SU-DHL-6 (cell line): Measurements from ENCODE around the gene SPARC.

Experiments
- H2AFZ ChIP-seq: fragments of 200-600 bp; sonication (generic); 2 replicates; pipeline ENCODE4 v1.6.1; 2014; ENCODE audit warnings: low read depth, mild to moderate bottlenecking, moderate library complexity, mixed read lengths, antibody characterized with exemption, low read length; ENCODE audit not compliant: severe bottlenecking
- H3F3A ChIP-seq: fragments of 200-600 bp; shearing (Covaris generic); 2 replicates; pipeline ENCODE4 v1.6.0; 2016; ENCODE audit warnings: antibody characterized with exemption, mild to moderate bottlenecking; ENCODE audit not compliant: insufficient read depth
- H3K27ac ChIP-seq: fragments of 200-600 bp; sonication (generic); 2 replicates; pipeline ENCODE4 v1.5.1; 2016; ENCODE audit warnings: low read depth, mild to moderate bottlenecking, low read length, moderate library complexity, mixed read lengths
- H3K27me3 ChIP-seq: fragments of 200-600 bp; sonication (generic), shearing (Covaris generic); 2 replicates; pipeline ENCODE4 v1.6.0; 2014; ENCODE audit warnings: mild to moderate bottlenecking, low read length
- H3K36me3 ChIP-seq: fragments of 200-600 bp; sonication (generic); 2 replicates; pipeline ENCODE4 v1.6.1; 2014; ENCODE audit warnings: mild to moderate bottlenecking, low read length, mixed read lengths
- H3K4me2 ChIP-seq: fragments of 300-600, 200-600 bp; shearing (Covaris generic), sonication (generic); 2 replicates; pipeline ENCODE4 v1.6.0; 2014; ENCODE audit warnings: low read length, low read depth, mild to moderate bottlenecking; ENCODE audit not compliant: poor library complexity, severe bottlenecking
- H3K4me3 ChIP-seq: fragments of 200-600 bp; sonication (generic); 2 replicates; pipeline ENCODE4 v1.5.1; 2014; ENCODE audit warnings: antibody characterized with exemption, low read length, mild to moderate bottlenecking, mixed read lengths; ENCODE audit not compliant: insufficient read depth, poor library complexity, severe bottlenecking
- H3K79me2 ChIP-seq: fragments of 200-600 bp; sonication (generic); 2 replicates; pipeline ENCODE4 v1.6.1; 2014; ENCODE audit warnings: mild to moderate bottlenecking, low read length, moderate library complexity; ENCODE audit not compliant: insufficient read depth
- H3K9ac ChIP-seq: fragments of 200-600 bp; sonication (generic); 2 replicates; pipeline ENCODE4 v1.7.0; 2014; ENCODE audit warnings: mild to moderate bottlenecking, low read length
- H3K9me2 ChIP-seq: fragments of 200-600 bp; sonication (generic); replicated peaks from 2 replicates; pipeline ENCODE4 v1.6.1; 2014; ENCODE audit warnings: low read length; ENCODE audit not compliant: insufficient read depth
- H3K9me3 ChIP-seq: fragments of 200-600 bp; sonication (generic); 2 replicates; pipeline ENCODE4 v1.6.1; 2014; ENCODE audit warnings: low read length, mixed read lengths; ENCODE audit not compliant: insufficient read depth
- H4K20me1 ChIP-seq: fragments of 200-600 bp; sonication (generic); 2 replicates; pipeline ENCODE4 v1.6.1; 2014; ENCODE audit warnings: low read depth, mild to moderate bottlenecking, antibody characterized with exemption, low read length, moderate library complexity, mixed read lengths
- EZH2phosphoT487 ChIP-seq: fragments of 200-600 bp; sonication (generic), shearing (Covaris generic); conservative IDR thresholded peaks from 2 replicates; pipeline ENCODE4 v1.6.1; 2018; ENCODE audit warnings: mild to moderate bottlenecking, antibody characterized with exemption, low read length, moderate library complexity, mixed read lengths
- TF ChIP-seq, protein P1 (sequence below): fragments of 200-600 bp; sonication (generic); IDR thresholded peaks from one replicate; pipeline ENCODE4 v1.5.1; 2017; ENCODE audit warnings: antibody characterized with exemption, mild to moderate bottlenecking, low read length, moderate library complexity; ENCODE audit not compliant: insufficient read depth, poor library complexity, severe bottlenecking

Gene SPARC

DNA sequence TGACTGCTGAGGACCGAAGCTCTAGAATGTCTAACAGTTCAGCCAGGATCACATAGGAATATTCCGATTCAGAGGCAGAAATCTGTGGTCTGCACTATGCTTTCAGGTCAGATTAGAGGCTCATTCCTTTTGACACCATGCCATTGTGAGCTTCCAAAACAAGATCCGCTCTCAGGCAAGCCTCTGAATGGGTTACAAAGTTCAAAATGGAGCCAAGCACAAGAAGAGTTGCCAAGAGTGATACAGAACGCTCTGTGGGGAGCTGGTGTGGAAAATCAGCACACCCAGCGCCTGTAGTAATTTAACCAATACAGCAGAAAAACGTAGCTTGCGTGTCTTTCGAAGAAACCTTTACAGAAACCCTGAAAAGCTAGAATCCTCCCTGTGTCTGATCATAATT lies 62.2 kb downstream of the SPARC start:
- TF ChIP-seq, protein P1, sequence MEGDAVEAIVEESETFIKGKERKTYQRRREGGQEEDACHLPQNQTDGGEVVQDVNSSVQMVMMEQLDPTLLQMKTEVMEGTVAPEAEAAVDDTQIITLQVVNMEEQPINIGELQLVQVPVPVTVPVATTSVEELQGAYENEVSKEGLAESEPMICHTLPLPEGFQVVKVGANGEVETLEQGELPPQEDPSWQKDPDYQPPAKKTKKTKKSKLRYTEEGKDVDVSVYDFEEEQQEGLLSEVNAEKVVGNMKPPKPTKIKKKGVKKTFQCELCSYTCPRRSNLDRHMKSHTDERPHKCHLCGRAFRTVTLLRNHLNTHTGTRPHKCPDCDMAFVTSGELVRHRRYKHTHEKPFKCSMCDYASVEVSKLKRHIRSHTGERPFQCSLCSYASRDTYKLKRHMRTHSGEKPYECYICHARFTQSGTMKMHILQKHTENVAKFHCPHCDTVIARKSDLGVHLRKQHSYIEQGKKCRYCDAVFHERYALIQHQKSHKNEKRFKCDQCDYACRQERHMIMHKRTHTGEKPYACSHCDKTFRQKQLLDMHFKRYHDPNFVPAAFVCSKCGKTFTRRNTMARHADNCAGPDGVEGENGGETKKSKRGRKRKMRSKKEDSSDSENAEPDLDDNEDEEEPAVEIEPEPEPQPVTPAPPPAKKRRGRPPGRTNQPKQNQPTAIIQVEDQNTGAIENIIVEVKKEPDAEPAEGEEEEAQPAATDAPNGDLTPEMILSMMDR = no peak
- no peak for TF ChIP-seq EZH2phosphoT487
- Histone ChIP-seq H3K4me2 (no peak overlapping the region), H3K27ac (no peak overlapping the region), H3F3A (no peaks in the 10 kb centered on the region), H3K27me3 (no peaks in the 10 kb centered on the region), H3K9me2 (no peaks in the 10 kb centered on the region), H3K79me2 (no peaks in the 10 kb centered on the region), H3K9ac (no peak overlapping the region), H3K4me3 (no peak overlapping the region), H3K9me3 (no peaks in the 10 kb centered on the region), H3K36me3 (no peaks in the 10 kb centered on the region), H4K20me1 (no peaks in the 10 kb centered on the region), H2AFZ (no peak overlapping the region)

DNA sequence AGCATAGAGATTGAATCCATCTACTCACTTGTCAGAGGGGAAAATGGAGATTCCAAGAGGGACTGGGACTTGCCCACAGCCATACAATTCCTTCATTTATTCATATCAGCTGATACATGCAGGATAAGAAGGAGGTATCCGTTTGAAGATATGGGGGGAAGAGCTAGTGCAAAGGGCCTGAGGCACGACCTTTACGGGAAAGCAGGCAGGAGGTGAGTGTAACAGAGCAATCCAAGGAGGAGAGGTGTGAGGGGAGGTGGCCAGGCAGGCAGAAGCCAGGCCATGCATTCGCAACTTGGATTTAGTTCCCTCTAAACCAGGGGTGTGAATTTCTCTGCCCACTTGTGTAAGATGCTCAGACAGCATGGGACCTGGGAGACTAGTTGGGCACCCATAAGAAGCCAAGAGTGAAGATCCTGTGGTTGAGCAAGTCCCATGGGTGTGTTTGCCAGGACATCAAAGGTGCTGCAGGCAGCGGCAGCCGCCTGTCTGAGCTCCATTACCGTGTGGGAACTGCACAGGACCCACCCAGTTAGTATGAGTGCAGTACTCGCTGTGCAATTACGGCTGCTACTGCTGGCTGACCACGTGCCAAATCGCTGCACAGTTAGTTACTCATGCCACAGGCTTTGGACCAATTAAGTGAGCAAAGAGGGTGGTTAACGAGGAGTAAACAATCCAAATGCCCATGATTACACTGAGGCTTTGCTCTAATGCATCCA lies 64.2 kb downstream of the SPARC start:
- no peak overlapping the region for H3K4me3 ChIP-seq
- H3F3A ChIP-seq = no peaks in the 10 kb centered on the region
- H4K20me1 ChIP-seq = no peaks in the 10 kb centered on the region
- H3K27me3 ChIP-seq = no peaks in the 10 kb centered on the region
- no peaks in the 10 kb centered on the region for H3K9me3 ChIP-seq
- no peak for TF ChIP-seq EZH2phosphoT487
- TF ChIP-seq, protein P1 = no peak
- no peaks in the 10 kb centered on the region for H3K36me3 ChIP-seq
- H3K79me2 ChIP-seq = no peaks in the 10 kb centered on the region
- H2AFZ ChIP-seq = no peak overlapping the region
- H3K27ac ChIP-seq = no peak overlapping the region
- no peak overlapping the region for H3K4me2 ChIP-seq
- H3K9me2 ChIP-seq = no peaks in the 10 kb centered on the region
- no peak overlapping the region for H3K9ac ChIP-seq

DNA sequence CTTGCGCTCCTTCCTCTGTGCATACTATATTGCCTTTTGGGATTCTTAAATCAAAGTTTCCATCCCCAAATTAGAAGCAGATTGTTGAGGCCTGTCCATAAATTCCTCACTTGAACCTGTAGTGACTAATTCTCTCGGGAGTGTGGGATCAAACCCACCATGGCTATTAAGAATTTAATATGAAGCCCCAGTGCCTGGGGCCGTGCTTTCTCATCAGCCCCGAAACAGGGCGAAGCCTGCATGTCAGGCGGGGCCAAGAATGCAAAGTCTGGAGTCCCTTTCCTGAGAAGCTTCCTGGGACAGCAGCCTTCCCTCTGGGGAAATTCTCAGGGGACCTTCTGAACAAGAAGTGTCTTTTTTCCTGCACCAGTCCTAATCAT lies 66.3 kb downstream of the SPARC start:
- no peak overlapping the region for H3K9ac ChIP-seq
- H3K4me2 ChIP-seq = no peak overlapping the region
- no peaks in the 10 kb centered on the region for H3K9me3 ChIP-seq
- no peaks in the 10 kb centered on the region for H3K27me3 ChIP-seq
- no peaks in the 10 kb centered on the region for H3K9me2 ChIP-seq
- H3K36me3 ChIP-seq = no peaks in the 10 kb centered on the region
- H2AFZ ChIP-seq = no peak overlapping the region
- H3K4me3 ChIP-seq = no peak overlapping the region
- TF ChIP-seq EZH2phosphoT487 = no peak
- TF ChIP-seq, protein P1 = no peak
- no peaks in the 10 kb centered on the region for H4K20me1 ChIP-seq
- H3F3A ChIP-seq = no peaks in the 10 kb centered on the region
- H3K79me2 ChIP-seq = no peaks in the 10 kb centered on the region
- no peak overlapping the region for H3K27ac ChIP-seq
